HepG2 (cell line): ENCODE data around the gene HOXA10. TPM values are rescaled to one million over a fixed set of nuclear protein-coding genes. Genes with fewer than 3 reads are reported as not detected.

Experiments
- ATAC-seq: fragments of 200-7000 bp; cut with Tn5 transposase; 3 replicates; pipeline ENCODE4 v1.9.1; 2020; ENCODE audit warnings: mild to moderate bottlenecking, moderate library complexity
- BruUV-seq: library from RNA; stranded (reverse); fragments of 400-500 nt; replicated peaks from 2 replicates; lab custom pipeline; 2021; lab: Mats Ljungman, UMichigan
- CTCF ChIA-PET: fragments of 300-600 bp; formaldehyde crosslinking; extraction: SDS; loops from one replicate; lab custom pipeline; 2021; ENCODE audit warnings: low total read pairs, inconsistent platforms, low intra/inter-chr PET ratio; lab: Yijun Ruan, JAX
- POLR2A ChIA-PET: fragments of 350-600 bp; sonication (Branson Sonifier 250); formaldehyde crosslinking; loops from one replicate; lab custom pipeline; 2020; ENCODE audit warnings: antibody characterized with exemption, inconsistent platforms; lab: Yijun Ruan, JAX
- DNase-seq: peaks from one replicate; pipeline ENCODE4 v3.0.0-alpha.2; 2015; ENCODE audit warnings: low spot score
- FAIRE-seq: peaks from 3 replicates; lab custom pipeline; 2011; peaks lifted over from hg19 to GRCh38; lab: Jason Lieb, UNC
- H2AFZ ChIP-seq: one replicate; pipeline ENCODE4 v1.6.1; 2011; ENCODE audit warnings: low read length, inconsistent platforms
- H3K27ac ChIP-seq: fragments of 300-600 bp; 3 replicates; pipeline ENCODE4 v1.8.0; 2011; ENCODE audit warnings: mixed run types, mild to moderate bottlenecking, mixed read lengths, low read length, inconsistent platforms; ENCODE audit not compliant: insufficient read depth; ENCODE audit errors: extremely low read length
- H3K27me3 ChIP-seq, 2 experiments: fragments of 200-600 bp in 1 of 2; 2 replicates in 1 of 2; 3 replicates in 1 of 2; pipeline versions ENCODE4 v1.6.0 to v1.8.0; 2011; ENCODE audit warnings: low read length in 2 of 2, mild to moderate bottlenecking in 2 of 2, moderate library complexity in 2 of 2, inconsistent platforms in 1 of 2; ENCODE audit not compliant: insufficient read depth in 2 of 2, control insufficient read depth in 1 of 2
- H3K36me3 ChIP-seq, 2 experiments: fragments of 200-600 bp in 1 of 2; replicated peaks in 1 of 2; 2 replicates in 1 of 2; 3 replicates in 1 of 2; pipeline versions ENCODE4 v1.5.1 to v1.8.0; 2011; ENCODE audit warnings: low read length in 2 of 2, inconsistent platforms in 1 of 2; ENCODE audit not compliant: insufficient read depth in 2 of 2, control insufficient read depth in 1 of 2
- H3K4me1 ChIP-seq: 2 replicates; pipeline ENCODE4 v1.5.1; 2012; ENCODE audit warnings: low read length, inconsistent platforms; ENCODE audit not compliant: insufficient read depth
- H3K4me2 ChIP-seq: 2 replicates; pipeline ENCODE4 v1.6.0; 2011; ENCODE audit warnings: low read depth, low read length, inconsistent platforms
- H3K4me3 ChIP-seq, 3 experiments: fragments of 200-600 bp in 1 of 3; sonication (generic), shearing (Covaris generic) in 1 of 3; replicated peaks in 1 of 3; 2 replicates each; pipeline ENCODE4 v1.5.1; 2011 to 2016; ENCODE audit warnings: low read length in 3 of 3, inconsistent platforms in 2 of 3, low read depth in 2 of 3, mild to moderate bottlenecking in 2 of 3, control low read depth in 1 of 3, mixed read lengths in 1 of 3; ENCODE audit not compliant: insufficient read depth in 1 of 3
- H3K79me2 ChIP-seq: one replicate; pipeline ENCODE4 v1.6.1; 2011; ENCODE audit warnings: low read length, inconsistent platforms; ENCODE audit not compliant: insufficient read depth
- H3K9ac ChIP-seq: 2 replicates; pipeline ENCODE4 v1.6.0; 2011; ENCODE audit warnings: mild to moderate bottlenecking, low read depth, low read length, inconsistent platforms; ENCODE audit not compliant: insufficient read depth
- H3K9me3 ChIP-seq: 2 replicates; pipeline ENCODE4 v1.5.1; 2012; ENCODE audit warnings: mild to moderate bottlenecking, low read length
- H4K20me1 ChIP-seq: 2 replicates; pipeline ENCODE4 v1.6.0; 2011; ENCODE audit warnings: inconsistent platforms, mild to moderate bottlenecking, low read length, moderate library complexity; ENCODE audit not compliant: insufficient read depth
- EEA1 ChIP-seq: sonication (generic); formaldehyde crosslinking; IDR thresholded peaks from 2 replicates; pipeline ENCODE4 v1.5.1; 2020; ENCODE audit warnings: mild to moderate bottlenecking, missing genetic modification reagents, borderline replicate concordance
- MEIS2 ChIP-seq: sonication (generic); formaldehyde crosslinking; IDR thresholded peaks from 2 replicates; pipeline ENCODE4 v1.9.0; 2021; ENCODE audit warnings: mild to moderate bottlenecking, missing genetic modification reagents
- NBN ChIP-seq: fragments of 450-650 bp; conservative IDR thresholded peaks from 2 replicates; pipeline ENCODE4 v1.6.1; 2017
- ONECUT2 ChIP-seq: sonication (generic); formaldehyde crosslinking; IDR thresholded peaks from 2 replicates; pipeline ENCODE4 v1.4.0; 2020; ENCODE audit warnings: missing genetic modification reagents
- PBX2 ChIP-seq: IDR thresholded peaks from 2 replicates; pipeline ENCODE4 v1.6.1; 2016; ENCODE audit warnings: control low read depth
- POLR2AphosphoS5 ChIP-seq: IDR thresholded peaks from 2 replicates; pipeline ENCODE4 v1.6.1; 2012; ENCODE audit warnings: low read depth, low read length
- PRMT3 ChIP-seq: sonication (generic); formaldehyde crosslinking; IDR thresholded peaks from 2 replicates; pipeline ENCODE4 v1.8.1; 2022; ENCODE audit warnings: low read depth, mild to moderate bottlenecking, moderate library complexity, missing genetic modification reagents, borderline replicate concordance
- SMAD1 ChIP-seq: sonication (generic); formaldehyde crosslinking; IDR thresholded peaks from 2 replicates; pipeline ENCODE4 v1.4.0; 2020; ENCODE audit warnings: missing genetic modification reagents, low read depth, mild to moderate bottlenecking, borderline replicate concordance
- SMYD3 ChIP-seq: sonication (generic); formaldehyde crosslinking; IDR thresholded peaks from 2 replicates; pipeline ENCODE4 v1.8.1; 2023; ENCODE audit warnings: mild to moderate bottlenecking, missing genetic modification reagents
- ZNF530 ChIP-seq: sonication (generic); formaldehyde crosslinking; IDR thresholded peaks from 2 replicates; pipeline ENCODE4 v1.5.0; 2020; ENCODE audit warnings: low read depth, mild to moderate bottlenecking, missing genetic modification reagents
- ZNF644 ChIP-seq: IDR thresholded peaks from 2 replicates; pipeline ENCODE4 v1.6.1; 2016; ENCODE audit warnings: low read depth
- ZNF747 ChIP-seq: sonication (generic); formaldehyde crosslinking; IDR thresholded peaks from 2 replicates; pipeline ENCODE4 v1.8.1; 2023; ENCODE audit warnings: missing genetic modification reagents, mild to moderate bottlenecking, borderline replicate concordance
- WGBS: methylation state at CpG from one replicate; pipeline ENCODE4 v1.1.6; 2017; ENCODE audit warnings: low lambda C conversion rate; 5-methylcytosine and 5-hydroxymethylcytosine counted together
- in situ Hi-C: cut with HindIII; loops from 2 replicates; pipeline ENCODE4 v1.10.0; 2017; ENCODE audit warnings: low pct_unique_long_range_greater_than_20kb; ENCODE audit not compliant: extremely low pct_ligation_motif_present
- intact Hi-C: fragments of 100-400 bp; cut with micrococcal nuclease; formaldehyde crosslinking; loops from one replicate; pipeline ENCODE4 v1.10.0; 2022; ENCODE audit not compliant: unreplicated experiment
- polyA plus RNA-seq, 8 experiments: library from polyadenylated mRNA; depleted of rRNA in 3 of 8; stranded (reverse) in 7 of 8; unstranded in 1 of 8; fragments of >200 nt; fragmentation: Illumina TruSeq in 4 of 8; extraction: Trizol in 4 of 8; gene quantifications; 2 replicates each; pipeline versions ENCODE4 v1.2.1 to v1.2.3, GENCODE V29; 2011 to 2016; ENCODE audit warnings: low read depth in 4 of 8, missing spikeins in 1 of 8, mixed read lengths in 1 of 8; ENCODE audit not compliant: insufficient read depth in 1 of 8
- total RNA-seq, 5 experiments: library from RNA; depleted of rRNA; stranded (reverse); fragments of >200 nt; fragmentation: Illumina TruSeq; extraction: Trizol; gene quantifications; 2 replicates each; pipeline ENCODE4 v1.2.3, GENCODE V29; 2016; ENCODE audit warnings: low read depth in 1 of 5

HOXA10 gene
- total and polyA plus RNA-seq, 2 of the 13 experiments (the other 11 are each of a cell fraction or from before 2014, with no cell fraction given): not detected

- intact Hi-C loops (loop anchor here (5.0 to 10.0 kb wide), 2 partner anchors 410 to 577 kb away; no protein-coding TSS in a partner anchor), in situ Hi-C loops (no loop called here)
- no peak for TF ChIP-seq PRMT3
- no peak for TF ChIP-seq ZNF644
- no peak for TF ChIP-seq MEIS2 (CRISPR knock-in tag)
- no peak for TF ChIP-seq SMYD3 (CRISPR knock-in tag)
- TF ChIP-seq PBX2: no peak
- no peak for TF ChIP-seq POLR2AphosphoS5
- TF ChIP-seq ZNF530 (CRISPR knock-in tag): no peak
- no peak for TF ChIP-seq ZNF747 (CRISPR knock-in tag)
- no peak for TF ChIP-seq EEA1 (CRISPR knock-in tag)
- TF ChIP-seq ONECUT2 (CRISPR knock-in tag): no peak
- TF ChIP-seq SMAD1: no peak
- TF ChIP-seq NBN: no peak
- Histone ChIP-seq H3K4me3 (no peak overlapping the region), H3K27ac (no peak overlapping the region), H3K4me1 (peaks cover 15% of the 10 kb centered on the region), H3K27me3 (peaks cover 9 to 63% of the 10 kb centered on the region in 2 experiments), H3K4me2 (no peak overlapping the region), H2AFZ (no peak overlapping the region), H3K9me3 (no peaks in the 10 kb centered on the region), H3K9ac (no peak overlapping the region), H3K36me3 (no peaks in the 10 kb centered on the region), H4K20me1 (peaks cover 3% of the 10 kb centered on the region; the same call in 1 of the 2 replicates), H3K79me2 (no peaks in the 10 kb centered on the region)
- 40% methylated on average over 9 of the region's 9 CpGs for WGBS
- POLR2A ChIA-PET: no interaction called here
- DNase-seq (no peak), FAIRE-seq (no peak), ATAC-seq (no peak)
- CTCF ChIA-PET: interaction anchor here (2.5 to 2.8 kb wide), 2 partner anchors 727 to 825 kb away, joined by 17 to 22 read pairs; no protein-coding TSS in a partner anchor
- no TSS peak for BruUV-seq
Measured at GRCh38 chr7:27194686-27195379, 20.7 kb upstream of the HOXA10 start.
